Left kidney (tissue), 2 donors: ENCODE measurements around the gene TMEM115. TPM values are rescaled to one million over a fixed set of nuclear protein-coding genes. Genes with fewer than 3 reads are reported as not detected.
"Not testable (repeated sequence)": the region's sequence is repeated elsewhere in the genome, so short reads cannot be mapped to it uniquely, and the experiment has no call there.

Experiments
- DNase-seq: peaks from one replicate; pipeline ENCODE4 v3.0.0-alpha.2; 2013
- polyA plus RNA-seq: library from polyadenylated mRNA; unstranded; fragments of 120-200 nt; gene quantifications from one replicate; pipeline ENCODE4 v1.2.1, GENCODE V29; 2013; ENCODE audit not compliant: insufficient read length

Gene TMEM115
- polyA plus RNA-seq, 1 donor = 28.6 TPM

GRCh38 chr3:50319181-50319893 is 40.0 kb downstream of the TMEM115 start:
- no peak for DNase-seq

GRCh38 chr3:50318615-50319014 is 40.7 kb downstream of the TMEM115 start:
- no peak for DNase-seq

GRCh38 chr3:50318163-50318562 is 41.2 kb downstream of the TMEM115 start:
- DNase-seq = no peak

GRCh38 chr3:50317300-50317699 is 42.0 kb downstream of the TMEM115 start:
- DNase-seq = no peak

GRCh38 chr3:50316657-50317242 is 42.6 kb downstream of the TMEM115 start:
- no peak for DNase-seq

- no peak for DNase-seq
These were observed 44.5 kb downstream of the TMEM115 start for GRCh38 chr3:50314816-50315215.

GRCh38 chr3:50314342-50314741 is 45.0 kb downstream of the TMEM115 start:
- no peak for DNase-seq

GRCh38 chr3:50312041-50312440 is 47.3 kb downstream of the TMEM115 start:
- not testable (repeated sequence) for DNase-seq

Other genes starting within 250 kb of the TMEM115 start
- gene SEMA3F, start 204.2 kb downstream of the TMEM115 start, polyA plus RNA-seq = 69.8 TPM
- gene GNAT1, start 167.9 kb downstream of the TMEM115 start, polyA plus RNA-seq = not detected
- gene SLC38A3, start 154.2 kb downstream of the TMEM115 start, polyA plus RNA-seq = 9.4 TPM
- gene GNAI2, start 123.3 kb downstream of the TMEM115 start, polyA plus RNA-seq = 181 TPM
- gene SEMA3B, start 90.4 kb downstream of the TMEM115 start, polyA plus RNA-seq = 78.6 TPM
- 0.58 TPM for gene LSMEM2, start 80.4 kb downstream of the TMEM115 start, polyA plus RNA-seq
- 37.0 TPM for gene IFRD2, start 67.1 kb downstream of the TMEM115 start, polyA plus RNA-seq
- gene HYAL3, start 60.1 kb downstream of the TMEM115 start, polyA plus RNA-seq = 4.1 TPM
- gene NAA80, start 60.1 kb downstream of the TMEM115 start, polyA plus RNA-seq = 9.8 TPM
- 6.5 TPM for gene HYAL1, start 55.9 kb downstream of the TMEM115 start, polyA plus RNA-seq
- 53.6 TPM for gene HYAL2, start 36.8 kb downstream of the TMEM115 start, polyA plus RNA-seq
- gene TUSC2, start 31.3 kb downstream of the TMEM115 start, polyA plus RNA-seq = 22.0 TPM
- gene RASSF1, start 18.7 kb downstream of the TMEM115 start, polyA plus RNA-seq = 19.6 TPM
- 4.2 TPM for gene ZMYND10, start 13.8 kb downstream of the TMEM115 start, polyA plus RNA-seq
- 34.8 TPM for gene NPRL2, start 8.7 kb downstream of the TMEM115 start, polyA plus RNA-seq
- gene CYB561D2, start 8.7 kb downstream of the TMEM115 start, polyA plus RNA-seq = 14.1 TPM
- 14.6 TPM for gene CACNA2D2, start 144.1 kb upstream of the TMEM115 start, polyA plus RNA-seq
- 19.4 TPM for gene C3orf18, start 208.2 kb upstream of the TMEM115 start, polyA plus RNA-seq
- 22.8 TPM for gene HEMK1, start 210.0 kb upstream of the TMEM115 start, polyA plus RNA-seq